HepG2 (cell line): ENCODE results near the gene MYL4. TPM values are rescaled to one million over a fixed set of nuclear protein-coding genes. Genes with fewer than 3 reads are reported as not detected.
A peak's percentile ranks its signal among the peaks of the same experiment; 100 is the strongest.

Experiments used
- AHR ChIP-seq: IDR thresholded peaks from 2 replicates; pipeline ENCODE4 v1.6.1; 2018; ENCODE audit warnings: missing genetic modification reagents, missing compliant biosample characterization
- CEBPB ChIP-seq: IDR thresholded peaks from 2 replicates; pipeline ENCODE4 v1.6.1; 2011; ENCODE audit warnings: low read depth, low read length, improper control_type of control experiment, borderline replicate concordance
- DNMT3B ChIP-seq: conservative IDR thresholded peaks from 2 replicates; pipeline ENCODE4 v1.6.1; 2016; ENCODE audit warnings: missing biosample characterization, control low read depth
- HNF1A ChIP-seq, 2 experiments: sonication (generic) in 1 of 2; formaldehyde crosslinking in 1 of 2; IDR thresholded peaks; 2 replicates each; pipeline versions ENCODE4 v1.4.0 to v1.6.1; 2016 to 2020; ENCODE audit warnings: borderline replicate concordance in 1 of 2, low read depth in 1 of 2, mild to moderate bottlenecking in 1 of 2, missing genetic modification reagents in 1 of 2
- HOXA3 ChIP-seq: sonication (generic); formaldehyde crosslinking; IDR thresholded peaks from 2 replicates; pipeline ENCODE4 v1.5.0; 2020; ENCODE audit warnings: missing genetic modification reagents
- MAFK ChIP-seq, 2 experiments: IDR thresholded peaks in 1 of 2; conservative IDR thresholded peaks in 1 of 2; 2 replicates each; pipeline ENCODE4 v1.6.1; 2011; ENCODE audit warnings: improper control_type of control experiment in 2 of 2, low read length in 2 of 2
- MTA1 ChIP-seq: sonication (generic); formaldehyde crosslinking; IDR thresholded peaks from 2 replicates; pipeline ENCODE4 v1.4.0; 2020; ENCODE audit warnings: missing genetic modification reagents, mild to moderate bottlenecking, borderline replicate concordance
- MTF2 ChIP-seq: sonication (generic); formaldehyde crosslinking; IDR thresholded peaks from 2 replicates; pipeline ENCODE4 v1.5.0; 2020; ENCODE audit warnings: missing genetic modification reagents, borderline replicate concordance
- NFKB2 ChIP-seq: sonication (generic); formaldehyde crosslinking; IDR thresholded peaks from 2 replicates; pipeline ENCODE4 v1.4.0; 2020; ENCODE audit warnings: missing genetic modification reagents, borderline replicate concordance
- PHF8 ChIP-seq: sonication (generic); formaldehyde crosslinking; IDR thresholded peaks from 2 replicates; pipeline ENCODE4 v1.5.0; 2020; ENCODE audit warnings: missing genetic modification reagents
- SP5 ChIP-seq: IDR thresholded peaks from 2 replicates; pipeline ENCODE4 v1.6.1; 2016; ENCODE audit warnings: low read depth, borderline replicate concordance
- ZBTB8A ChIP-seq: sonication (generic); formaldehyde crosslinking; IDR thresholded peaks from 2 replicates; pipeline ENCODE4 v1.4.0; 2020; ENCODE audit warnings: mild to moderate bottlenecking, low read depth, missing genetic modification reagents, borderline replicate concordance
- ZFX ChIP-seq: sonication (generic); formaldehyde crosslinking; IDR thresholded peaks from 2 replicates; pipeline ENCODE4 v1.4.0; 2020; ENCODE audit warnings: mild to moderate bottlenecking, low read depth, missing genetic modification reagents, moderate library complexity
- ZNF331 ChIP-seq: sonication (generic); formaldehyde crosslinking; IDR thresholded peaks from 2 replicates; pipeline ENCODE4 v1.4.0; 2020; ENCODE audit warnings: missing genetic modification reagents
- ZNF354B ChIP-seq: sonication (generic); formaldehyde crosslinking; IDR thresholded peaks from 2 replicates; pipeline ENCODE4 v1.8.0; 2022; ENCODE audit warnings: mild to moderate bottlenecking, missing genetic modification reagents
- ZNF7 ChIP-seq: IDR thresholded peaks from 2 replicates; pipeline ENCODE4 v1.6.1; 2016; ENCODE audit warnings: missing biosample characterization, missing genetic modification reagents
- ZSCAN29 ChIP-seq: sonication (generic); formaldehyde crosslinking; conservative IDR thresholded peaks from 2 replicates; pipeline ENCODE4 v1.4.0; 2020; ENCODE audit warnings: mild to moderate bottlenecking, missing genetic modification reagents
- polyA plus RNA-seq, 8 experiments: library from polyadenylated mRNA; depleted of rRNA in 3 of 8; stranded (reverse) in 7 of 8; unstranded in 1 of 8; fragments of >200 nt; fragmentation: Illumina TruSeq in 4 of 8; extraction: Trizol in 4 of 8; gene quantifications; 2 replicates each; pipeline versions ENCODE4 v1.2.1 to v1.2.3, GENCODE V29; 2011 to 2016; ENCODE audit warnings: low read depth in 4 of 8, missing spikeins in 1 of 8, mixed read lengths in 1 of 8; ENCODE audit not compliant: insufficient read depth in 1 of 8
- total RNA-seq, 5 experiments: library from RNA; depleted of rRNA; stranded (reverse); fragments of >200 nt; fragmentation: Illumina TruSeq; extraction: Trizol; gene quantifications; 2 replicates each; pipeline ENCODE4 v1.2.3, GENCODE V29; 2016; ENCODE audit warnings: low read depth in 1 of 5
- TF ChIP-seq, protein P1 (sequence below): sonication (generic); formaldehyde crosslinking; IDR thresholded peaks from 2 replicates; pipeline ENCODE4 v1.5.0; 2020; ENCODE audit warnings: missing genetic modification reagents
- TF ChIP-seq, protein P2 (sequence below): sonication (generic); formaldehyde crosslinking; IDR thresholded peaks from 2 replicates; pipeline ENCODE4 v1.5.0; 2020; ENCODE audit warnings: mild to moderate bottlenecking, low read depth, missing genetic modification reagents, borderline replicate concordance
- TF ChIP-seq, protein P3 (sequence below): sonication (generic); formaldehyde crosslinking; conservative IDR thresholded peaks from 2 replicates; pipeline ENCODE4 v1.8.0; 2022; ENCODE audit warnings: missing genetic modification reagents
- TF ChIP-seq, protein P4 (sequence below): sonication (generic); formaldehyde crosslinking; IDR thresholded peaks from 2 replicates; pipeline ENCODE4 v1.9.0; 2021; ENCODE audit warnings: missing genetic modification reagents, mild to moderate bottlenecking, borderline replicate concordance

MYL4 gene
- total and polyA plus RNA-seq, 2 of the 13 experiments (the other 11 are each of a cell fraction or from before 2014, with no cell fraction given): not detected

- TF ChIP-seq HOXA3 (CRISPR knock-in tag) (peak; percentile 27; the same call in 1 of the 2 replicates), SP5 (CRISPR knock-in tag) (0 out of 2 replicates have a peak, but pooled peaks have one; percentile 8), AHR (no peak), MTA1 (CRISPR knock-in tag) (0 out of 2 replicates have a peak, but pooled peaks have one; percentile 24), DNMT3B (CRISPR knock-in tag) (no peak), ZNF7 (0 out of 2 replicates have a peak, but pooled peaks have one; percentile 24), CEBPB (0 out of 2 replicates have a peak, but pooled peaks have one; percentile 2), HNF1A (IDR thresholded peaks at IDR 0.05; ENCODE audit: low read depth) (no peak), HNF1A (CRISPR knock-in tag; IDR thresholded peaks at IDR 0.05; ENCODE audit: borderline replicate concordance) (no peak), ZBTB8A (no peak), ZFX (CRISPR knock-in tag) (peak; percentile 79), MTF2 (CRISPR knock-in tag) (no peak), PHF8 (CRISPR knock-in tag) (peak; percentile 35; the same call in 1 of the 2 replicates), ZSCAN29 (CRISPR knock-in tag) (no peak), ZNF354B (CRISPR knock-in tag) (0 out of 2 replicates have a peak, but pooled peaks have one; percentile 69), ZNF331 (CRISPR knock-in tag) (peak; percentile 76; the same call in 1 of the 2 replicates), NFKB2 (CRISPR knock-in tag) (no peak), MAFK (conservative IDR thresholded peaks at IDR 0.05 in 1 of 2, IDR thresholded peaks at IDR 0.05 in 1 of 2; ENCODE audit: low read length in 2 of 2) (no peak)
- TF ChIP-seq, protein P1, sequence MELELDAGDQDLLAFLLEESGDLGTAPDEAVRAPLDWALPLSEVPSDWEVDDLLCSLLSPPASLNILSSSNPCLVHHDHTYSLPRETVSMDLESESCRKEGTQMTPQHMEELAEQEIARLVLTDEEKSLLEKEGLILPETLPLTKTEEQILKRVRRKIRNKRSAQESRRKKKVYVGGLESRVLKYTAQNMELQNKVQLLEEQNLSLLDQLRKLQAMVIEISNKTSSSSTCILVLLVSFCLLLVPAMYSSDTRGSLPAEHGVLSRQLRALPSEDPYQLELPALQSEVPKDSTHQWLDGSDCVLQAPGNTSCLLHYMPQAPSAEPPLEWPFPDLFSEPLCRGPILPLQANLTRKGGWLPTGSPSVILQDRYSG (CRISPR knock-in tag): no peak
- TF ChIP-seq, protein P2, sequence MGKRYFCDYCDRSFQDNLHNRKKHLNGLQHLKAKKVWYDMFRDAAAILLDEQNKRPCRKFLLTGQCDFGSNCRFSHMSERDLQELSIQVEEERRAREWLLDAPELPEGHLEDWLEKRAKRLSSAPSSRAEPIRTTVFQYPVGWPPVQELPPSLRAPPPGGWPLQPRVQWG: no peak
- TF ChIP-seq, protein P3, sequence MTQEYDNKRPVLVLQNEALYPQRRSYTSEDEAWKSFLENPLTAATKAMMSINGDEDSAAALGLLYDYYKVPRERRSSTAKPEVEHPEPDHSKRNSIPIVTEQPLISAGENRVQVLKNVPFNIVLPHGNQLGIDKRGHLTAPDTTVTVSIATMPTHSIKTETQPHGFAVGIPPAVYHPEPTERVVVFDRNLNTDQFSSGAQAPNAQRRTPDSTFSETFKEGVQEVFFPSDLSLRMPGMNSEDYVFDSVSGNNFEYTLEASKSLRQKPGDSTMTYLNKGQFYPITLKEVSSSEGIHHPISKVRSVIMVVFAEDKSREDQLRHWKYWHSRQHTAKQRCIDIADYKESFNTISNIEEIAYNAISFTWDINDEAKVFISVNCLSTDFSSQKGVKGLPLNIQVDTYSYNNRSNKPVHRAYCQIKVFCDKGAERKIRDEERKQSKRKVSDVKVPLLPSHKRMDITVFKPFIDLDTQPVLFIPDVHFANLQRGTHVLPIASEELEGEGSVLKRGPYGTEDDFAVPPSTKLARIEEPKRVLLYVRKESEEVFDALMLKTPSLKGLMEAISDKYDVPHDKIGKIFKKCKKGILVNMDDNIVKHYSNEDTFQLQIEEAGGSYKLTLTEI (CRISPR knock-in tag): no peak
- TF ChIP-seq, protein P4, sequence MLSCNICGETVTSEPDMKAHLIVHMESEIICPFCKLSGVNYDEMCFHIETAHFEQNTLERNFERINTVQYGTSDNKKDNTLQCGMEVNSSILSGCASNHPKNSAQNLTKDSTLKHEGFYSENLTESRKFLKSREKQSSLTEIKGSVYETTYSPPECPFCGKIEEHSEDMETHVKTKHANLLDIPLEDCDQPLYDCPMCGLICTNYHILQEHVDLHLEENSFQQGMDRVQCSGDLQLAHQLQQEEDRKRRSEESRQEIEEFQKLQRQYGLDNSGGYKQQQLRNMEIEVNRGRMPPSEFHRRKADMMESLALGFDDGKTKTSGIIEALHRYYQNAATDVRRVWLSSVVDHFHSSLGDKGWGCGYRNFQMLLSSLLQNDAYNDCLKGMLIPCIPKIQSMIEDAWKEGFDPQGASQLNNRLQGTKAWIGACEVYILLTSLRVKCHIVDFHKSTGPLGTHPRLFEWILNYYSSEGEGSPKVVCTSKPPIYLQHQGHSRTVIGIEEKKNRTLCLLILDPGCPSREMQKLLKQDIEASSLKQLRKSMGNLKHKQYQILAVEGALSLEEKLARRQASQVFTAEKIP (CRISPR knock-in tag): no peak
Observed at GRCh38 chr17:47252209-47252608, 43.1 kb downstream of the MYL4 start (continued).
